ENCODE measurements around the gene CAPZB. TPM values are rescaled to one million over a fixed set of nuclear protein-coding genes. Genes with fewer than 3 reads are reported as not detected.

CAPZB gene
- total RNA-seq, 1 donor from 2014 or later = 217 TPM

- H3K4me3 ChIP-seq = no peak overlapping the region
- no peak overlapping the region for H3K27ac ChIP-seq (replicated peaks)
- H3K9me3 ChIP-seq (replicated peaks) = no peaks in the 10 kb centered on the region
- TF ChIP-seq CTCF (IDR thresholded peaks at IDR 0.05; ENCODE audit: borderline replicate concordance) = no peak
- intact Hi-C loops (cut with micrococcal nuclease) = no loop called here
- DNase-seq = no peak
- no peaks in the 10 kb centered on the region for H3K27me3 ChIP-seq (ENCODE audit: low read depth)
- H3K4me1 ChIP-seq = no peaks in the 10 kb centered on the region
- H3K36me3 ChIP-seq = peaks cover 73% of the 10 kb centered on the region
These were observed 133.5 kb downstream of the CAPZB start for GRCh38 chr1:19351873-19352272.

GRCh38 chr1:19350566-19350965, 134.8 kb downstream of the CAPZB start:
- no peaks in the 10 kb centered on the region for H3K9me3 ChIP-seq (replicated peaks)
- intact Hi-C loops (cut with micrococcal nuclease) = no loop called here
- TF ChIP-seq CTCF (IDR thresholded peaks at IDR 0.05; ENCODE audit: borderline replicate concordance) = no peak
- H3K4me3 ChIP-seq = no peak overlapping the region
- peaks cover 66% of the 10 kb centered on the region for H3K36me3 ChIP-seq
- no peak for DNase-seq
- no peaks in the 10 kb centered on the region for H3K4me1 ChIP-seq
- H3K27ac ChIP-seq (replicated peaks) = no peak overlapping the region
- no peaks in the 10 kb centered on the region for H3K27me3 ChIP-seq (ENCODE audit: low read depth)

- Histone ChIP-seq H3K27ac (replicated peaks) (no peak overlapping the region), H3K4me3 (no peak overlapping the region), H3K27me3 (ENCODE audit: low read depth) (no peaks in the 10 kb centered on the region), H3K4me1 (no peaks in the 10 kb centered on the region), H3K36me3 (peaks cover 66% of the 10 kb centered on the region), H3K9me3 (replicated peaks) (no peaks in the 10 kb centered on the region)
- no peak for TF ChIP-seq CTCF (IDR thresholded peaks at IDR 0.05; ENCODE audit: borderline replicate concordance)
- DNase-seq = no peak
- intact Hi-C loops (cut with micrococcal nuclease) = loop anchor here (5.0 kb wide), 1 partner anchor 297 kb away; no protein-coding TSS in a partner anchor
These were observed 135.3 kb downstream of the CAPZB start for GRCh38 chr1:19349999-19350398.

- no peak for TF ChIP-seq CTCF (IDR thresholded peaks at IDR 0.05; ENCODE audit: borderline replicate concordance)
- H3K36me3 ChIP-seq = peaks cover 66% of the 10 kb centered on the region
These were observed 136.7 kb downstream of the CAPZB start for GRCh38 chr1:19348441-19349198.

GRCh38 chr1:19347533-19348172, 137.7 kb downstream of the CAPZB start:
- Histone ChIP-seq H3K9me3 (replicated peaks) (no peaks in the 10 kb centered on the region), H3K27ac (replicated peaks) (no peak overlapping the region), H3K27me3 (ENCODE audit: low read depth) (no peaks in the 10 kb centered on the region), H3K4me1 (peaks cover 10% of the 10 kb centered on the region), H3K36me3 (peaks cover 66% of the 10 kb centered on the region), H3K4me3 (no peak overlapping the region)
- intact Hi-C loops (cut with micrococcal nuclease) = loop anchor here (5.0 kb wide), 1 partner anchor 300 kb away; no protein-coding TSS in a partner anchor
- no peak for TF ChIP-seq CTCF (IDR thresholded peaks at IDR 0.05; ENCODE audit: borderline replicate concordance)
- DNase-seq = no peak

More at GRCh38 chr1:19348441-19349198, 136.7 kb downstream of the CAPZB start:
- no peak for DNase-seq
- intact Hi-C loops (cut with micrococcal nuclease) = loop anchor here (5.0 kb wide), 1 partner anchor 299 kb away; no protein-coding TSS in a partner anchor
- Histone ChIP-seq H3K4me1 (peaks cover 10% of the 10 kb centered on the region), H3K9me3 (replicated peaks) (no peaks in the 10 kb centered on the region), H3K4me3 (no peak overlapping the region), H3K27me3 (ENCODE audit: low read depth) (no peaks in the 10 kb centered on the region), H3K27ac (replicated peaks) (no peak overlapping the region)
